ENCODE measurements around the gene NUDT17.
A peak's percentile ranks its signal among the peaks of the same experiment; 100 is the strongest.

- TF ChIP-seq CTCF (optimal IDR thresholded peaks at IDR 0.05 in 1 of 3, IDR thresholded peaks at IDR 0.05 in 1 of 3, conservative IDR thresholded peaks at IDR 0.05 in 1 of 3; ENCODE audit: extremely low read depth in 1 of 3, insufficient read depth in 2 of 3, low read length in 3 of 3): peak; percentile 74 to 80 (median 79)
- TF ChIP-seq EZH2 (IDR thresholded peaks at IDR 0.05; ENCODE audit: low read length): no peak
Measured at GRCh38 chr1:145846201-145846612, 777 bp downstream of the NUDT17 start.
